Measurements from ENCODE around the gene BTBD9.

DNA sequence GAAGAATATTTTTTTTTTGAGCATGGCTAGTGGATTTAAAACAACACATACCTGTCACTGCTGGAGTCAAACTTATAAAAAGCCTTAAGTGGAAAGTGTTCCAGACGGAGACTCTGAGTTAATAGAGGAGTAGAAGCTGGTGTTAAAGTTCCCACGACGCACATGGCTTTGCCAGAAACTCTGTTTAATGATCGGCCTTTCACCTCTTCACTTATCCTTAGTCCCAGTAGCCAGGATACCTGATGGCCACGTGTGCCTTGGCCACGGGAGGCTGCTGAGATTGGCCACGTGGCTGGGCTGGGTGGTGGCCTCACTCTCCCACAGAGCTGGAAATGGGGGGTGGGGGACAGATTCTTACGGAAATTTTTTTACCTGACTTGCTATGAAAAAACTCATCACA, 487.1 kb downstream of the BTBD9 start:
- TF ChIP-seq CTCF (IDR thresholded peaks at IDR 0.05) (no peak), POLR2A (IDR thresholded peaks at IDR 0.05) (no peak)
